ENCODE data around the gene PRKRA.

GRCh38 chr2:178457390-178457886 lies 6.5 kb upstream of the PRKRA start:
- TF ChIP-seq CTCF (IDR thresholded peaks at IDR 0.05) (no peak), POLR2A (IDR thresholded peaks at IDR 0.05) (no peak)
